NCI-H524 treated with DMSO at 0.1 percent for 48 hours (cell line): ENCODE data around the gene ZNF516.
A peak's percentile ranks its signal among the peaks of the same experiment; 100 is the strongest.

Source experiments
- DNase-seq: peaks from one replicate; lab custom pipeline; 2025; lab: John Stamatoyannopoulos, UW

ZNF516 gene

GRCh38 chr18:76506974-76507764, 12.1 kb upstream of the ZNF516 start:
- no peak for DNase-seq

DNA sequence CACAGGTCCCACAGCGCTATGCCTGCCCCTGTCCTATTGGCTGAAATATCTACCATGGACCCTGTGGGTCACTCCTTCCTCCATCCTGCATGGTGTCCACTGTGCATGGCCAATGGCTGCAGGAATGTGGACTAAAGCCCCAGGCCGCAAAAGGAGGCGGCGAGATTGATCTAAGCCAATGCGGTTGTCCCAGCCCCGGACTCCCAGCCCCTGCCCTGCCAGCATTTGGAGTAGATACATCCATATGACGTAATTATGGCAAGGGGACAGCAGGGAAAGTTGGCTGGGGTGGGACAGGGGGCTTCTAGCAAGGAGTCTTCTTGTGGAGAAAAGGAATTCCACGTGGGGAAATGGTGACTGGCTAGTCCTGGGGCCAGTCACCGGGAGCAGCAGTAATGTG, 11.4 kb upstream of the ZNF516 start:
- DNase-seq, result no peak

DNA sequence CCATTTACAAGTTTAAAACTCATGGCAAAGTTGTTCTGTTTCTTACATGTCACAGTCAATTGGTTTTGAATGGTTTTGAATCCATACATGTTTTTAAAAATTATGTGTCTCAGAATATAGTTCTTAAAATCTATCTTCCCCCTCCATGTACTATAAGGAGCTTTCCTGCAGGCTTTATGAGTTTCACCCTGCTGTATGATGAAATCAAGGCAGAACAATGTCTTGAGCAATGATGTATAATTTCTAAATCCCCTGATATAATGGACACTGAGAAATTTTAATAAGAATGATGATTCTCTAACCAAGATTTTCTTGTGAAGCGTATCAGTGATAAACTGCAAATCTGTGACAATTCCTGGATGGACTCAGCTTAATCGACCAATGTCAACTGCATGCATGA, 10.6 kb upstream of the ZNF516 start:
- no peak for DNase-seq

DNA sequence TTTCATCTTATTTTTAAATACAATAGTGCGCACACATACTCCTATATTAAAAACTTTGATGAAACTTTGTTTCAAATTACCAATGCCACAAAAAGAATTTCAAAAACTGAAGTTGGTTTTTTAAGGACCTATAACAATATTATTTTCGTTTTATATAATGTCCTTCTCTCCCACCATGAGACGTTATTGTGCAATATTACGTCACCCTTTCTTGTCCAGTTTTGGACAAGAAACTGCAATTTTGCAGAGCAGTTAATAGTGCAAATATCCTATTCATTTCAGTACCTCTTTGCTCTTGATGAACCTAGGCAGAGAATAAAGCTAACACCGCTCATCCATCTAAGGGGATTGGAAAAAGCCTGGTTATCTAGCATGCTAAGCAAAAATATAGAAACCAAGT, 9.7 kb upstream of the ZNF516 start:
- DNase-seq, result no peak

GRCh38 chr18:76503649-76504386, 8.8 kb upstream of the ZNF516 start:
- DNase-seq, result no peak

DNA sequence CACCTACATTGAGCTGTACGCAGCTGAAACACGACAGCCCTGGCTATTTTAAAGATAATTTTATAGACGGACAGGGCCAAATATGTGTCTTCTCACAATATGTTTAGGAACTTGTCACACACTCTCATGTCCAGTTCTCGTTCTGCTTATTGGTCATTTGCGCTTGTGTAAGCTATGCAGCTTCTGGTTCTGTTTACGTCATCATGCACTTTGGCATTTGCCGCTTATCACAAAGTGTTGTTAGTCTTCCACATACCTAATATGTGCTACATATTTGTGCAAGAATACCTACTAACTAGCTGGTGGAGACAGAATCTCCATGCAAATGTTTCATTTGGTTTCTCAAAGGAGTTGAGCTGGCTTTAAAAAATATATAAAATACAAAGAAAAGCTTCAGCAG, 7.5 kb upstream of the ZNF516 start:
- DNase-seq, result no peak

- no peak for DNase-seq
These were observed 4.7 kb upstream of the ZNF516 start for GRCh38 chr18:76499637-76500340.

GRCh38 chr18:76499021-76499420, 4.0 kb upstream of the ZNF516 start:
- no peak for DNase-seq

DNA sequence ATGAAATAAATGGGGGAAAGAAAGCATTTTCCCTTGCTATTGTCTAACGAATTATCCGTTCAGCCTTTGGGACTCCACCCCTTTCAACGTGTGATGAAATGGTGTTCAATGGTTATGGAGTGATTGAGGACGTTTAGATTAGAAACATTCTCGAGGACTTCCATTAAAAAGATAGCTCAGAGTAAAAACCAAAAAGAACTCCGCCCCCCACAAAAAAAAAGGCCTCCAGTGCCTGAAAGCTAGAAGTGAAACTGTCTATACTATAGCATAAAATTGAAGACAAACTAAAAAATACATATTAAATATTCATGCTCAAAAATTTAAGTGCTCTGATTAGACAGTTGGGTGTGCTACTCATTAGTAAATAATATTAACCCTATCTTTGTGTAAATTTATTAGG, 3.0 kb upstream of the ZNF516 start:
- no peak for DNase-seq

GRCh38 chr18:76497021-76497420, 2.0 kb upstream of the ZNF516 start:
- DNase-seq, result no peak

DNA sequence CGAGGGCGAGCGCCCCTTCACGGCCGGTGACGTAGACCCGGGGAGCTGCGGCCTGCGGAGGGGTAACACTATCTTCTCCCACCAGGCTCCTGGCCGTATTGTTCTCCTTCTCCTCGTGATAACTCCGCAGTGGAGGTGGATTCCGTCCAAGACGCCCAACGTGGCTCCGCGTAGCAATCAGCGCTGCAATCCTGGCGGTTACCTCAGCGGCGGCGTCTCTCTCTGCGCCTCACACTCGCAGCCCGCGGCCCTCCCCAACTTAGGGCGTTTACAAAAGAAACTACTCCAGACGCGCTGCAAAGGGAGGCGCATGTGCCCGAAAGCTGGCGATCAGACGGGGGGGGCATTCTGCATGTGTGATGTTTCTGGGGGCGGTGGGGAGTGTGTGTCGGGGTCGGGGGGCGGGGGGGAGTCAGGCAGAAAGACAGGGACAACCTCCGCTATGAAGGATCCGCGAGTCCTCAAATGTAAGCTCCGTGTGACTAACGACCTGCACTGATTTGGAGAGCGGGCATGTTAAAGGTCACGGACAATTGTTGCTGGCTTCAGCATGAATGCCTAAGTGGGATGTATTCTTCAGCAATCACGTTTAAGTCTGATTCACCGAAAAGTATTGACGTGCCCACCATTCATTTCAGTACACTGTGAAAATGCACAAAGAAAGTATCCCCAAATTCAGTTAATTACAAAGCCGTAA, 1.3 kb upstream of the ZNF516 start:
- no peak for DNase-seq

DNA sequence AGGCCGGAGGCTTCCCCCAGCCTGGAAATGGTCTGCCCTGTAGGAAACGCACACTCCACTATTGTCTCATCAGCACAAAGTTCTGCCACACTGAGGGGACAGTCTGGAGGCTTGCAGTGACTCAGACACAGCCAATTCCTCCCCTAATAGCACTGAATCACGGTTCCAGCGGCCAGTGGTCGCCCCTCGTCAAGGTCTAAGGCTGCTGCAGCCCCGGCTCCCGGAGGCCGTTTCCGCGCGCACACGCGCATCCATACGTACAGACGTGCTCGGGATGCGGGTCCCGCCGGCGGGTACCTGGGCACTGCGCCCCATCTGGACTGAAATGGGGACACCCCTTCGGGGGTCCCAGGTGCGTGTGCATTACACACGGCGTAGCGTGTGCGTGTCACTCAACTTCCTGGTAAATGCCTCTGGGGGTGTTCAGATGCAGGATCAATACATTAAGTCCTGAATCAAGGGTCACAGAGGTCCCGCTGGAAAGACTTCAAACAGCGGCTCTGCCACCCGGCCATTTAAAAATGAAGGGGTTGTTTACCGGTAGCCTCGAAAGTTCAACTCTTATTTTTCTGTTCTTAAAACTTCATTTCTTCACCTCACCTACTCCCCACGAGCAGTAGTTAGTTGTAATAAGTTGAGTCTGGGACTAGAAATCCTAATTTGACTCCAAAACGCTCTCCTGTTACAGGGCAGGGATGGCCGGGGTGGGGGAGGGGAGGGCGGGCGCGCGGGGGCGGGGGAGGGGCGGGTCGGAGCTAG, 572 bp upstream of the ZNF516 start:
- DNase-seq, result no peak

DNA sequence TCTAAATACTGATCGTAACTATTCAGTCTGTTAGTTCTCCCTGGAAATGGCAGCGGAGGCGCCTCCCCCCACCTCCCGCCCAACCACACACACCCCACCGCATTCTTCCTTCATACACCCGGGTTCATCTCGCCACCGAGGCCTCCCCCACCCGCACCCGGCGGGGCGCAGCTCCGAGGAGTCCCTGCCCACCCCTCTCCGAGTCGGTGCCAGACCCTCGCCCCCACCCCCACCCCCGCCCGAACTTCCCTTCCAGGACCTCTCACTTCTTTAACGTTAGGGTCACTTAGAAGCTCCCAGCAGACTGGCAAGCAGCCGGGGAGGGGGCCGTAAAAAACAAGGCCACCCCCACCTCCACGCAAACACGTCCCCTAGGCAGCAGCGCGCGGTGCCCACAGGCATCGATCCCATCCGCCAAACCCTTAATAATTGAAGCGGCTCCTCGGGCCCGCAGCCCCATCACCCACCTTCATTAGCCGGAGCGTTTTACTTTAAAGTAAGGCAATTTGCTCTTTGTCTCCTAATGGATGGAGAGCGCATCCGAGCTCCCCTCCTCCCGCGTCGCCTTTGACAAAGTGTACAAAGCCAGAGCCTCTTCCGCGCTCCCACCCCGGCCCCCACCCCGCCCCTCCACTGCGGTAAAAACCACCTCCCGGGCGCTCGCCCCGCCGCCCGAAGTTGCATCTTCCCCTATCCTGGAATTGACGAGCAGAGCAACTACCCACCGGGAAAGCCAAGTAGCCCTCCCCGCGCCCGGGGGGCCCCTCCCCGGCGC, 624 bp downstream of the ZNF516 start:
- DNase-seq, result no peak

DNA sequence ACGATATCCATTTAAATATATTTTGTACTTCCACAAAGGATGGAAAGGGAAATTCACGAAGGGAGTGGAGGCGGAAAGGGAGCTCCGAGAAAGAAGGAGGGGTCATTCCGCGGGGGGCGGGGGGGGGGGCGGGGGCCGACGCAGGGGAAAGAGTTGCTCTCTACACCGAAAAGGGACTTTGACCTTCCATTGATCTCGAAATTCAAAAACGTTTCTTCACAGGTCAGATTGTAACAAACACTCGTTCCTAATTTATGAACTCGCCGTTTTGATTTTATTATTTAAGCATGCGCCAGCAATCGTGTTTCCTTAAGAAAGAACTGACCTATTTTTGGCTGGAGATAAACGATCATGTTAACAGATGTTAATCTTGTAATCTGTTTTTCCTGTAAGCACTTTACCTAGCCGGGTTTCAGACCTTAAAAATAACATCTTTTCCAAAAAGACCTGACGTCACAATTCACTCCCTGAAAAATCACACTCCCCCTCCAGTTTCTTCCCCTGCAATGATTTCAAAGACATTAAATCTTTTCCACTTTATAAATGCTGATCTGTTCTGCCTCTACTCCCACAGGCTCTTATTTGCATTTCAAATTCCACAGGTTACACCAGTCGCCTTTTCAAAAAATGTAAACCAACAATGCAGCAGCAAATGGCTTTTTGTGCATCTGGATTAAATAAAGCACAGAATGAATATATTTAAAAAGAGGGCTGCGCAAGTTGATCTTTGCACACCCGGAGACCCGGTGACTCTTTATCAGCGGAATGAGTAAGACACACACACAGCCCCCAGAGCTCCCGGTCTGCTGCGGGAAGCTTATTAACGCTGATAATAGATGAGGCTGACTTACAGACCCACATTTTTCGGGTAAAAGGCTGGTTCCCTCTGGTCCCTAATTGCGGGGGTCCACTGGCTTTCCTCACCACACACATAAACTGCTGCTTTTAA, 1.6 kb downstream of the ZNF516 start:
- peak; percentile 54 for DNase-seq

- peak; percentile 86 for DNase-seq
These were observed 2.3 kb downstream of the ZNF516 start for GRCh38 chr18:76492669-76493212.

- no peak for DNase-seq
These were observed 3.0 kb downstream of the ZNF516 start for GRCh38 chr18:76491776-76492668.

GRCh38 chr18:76491473-76491775, 3.6 kb downstream of the ZNF516 start:
- DNase-seq, result no peak

DNA sequence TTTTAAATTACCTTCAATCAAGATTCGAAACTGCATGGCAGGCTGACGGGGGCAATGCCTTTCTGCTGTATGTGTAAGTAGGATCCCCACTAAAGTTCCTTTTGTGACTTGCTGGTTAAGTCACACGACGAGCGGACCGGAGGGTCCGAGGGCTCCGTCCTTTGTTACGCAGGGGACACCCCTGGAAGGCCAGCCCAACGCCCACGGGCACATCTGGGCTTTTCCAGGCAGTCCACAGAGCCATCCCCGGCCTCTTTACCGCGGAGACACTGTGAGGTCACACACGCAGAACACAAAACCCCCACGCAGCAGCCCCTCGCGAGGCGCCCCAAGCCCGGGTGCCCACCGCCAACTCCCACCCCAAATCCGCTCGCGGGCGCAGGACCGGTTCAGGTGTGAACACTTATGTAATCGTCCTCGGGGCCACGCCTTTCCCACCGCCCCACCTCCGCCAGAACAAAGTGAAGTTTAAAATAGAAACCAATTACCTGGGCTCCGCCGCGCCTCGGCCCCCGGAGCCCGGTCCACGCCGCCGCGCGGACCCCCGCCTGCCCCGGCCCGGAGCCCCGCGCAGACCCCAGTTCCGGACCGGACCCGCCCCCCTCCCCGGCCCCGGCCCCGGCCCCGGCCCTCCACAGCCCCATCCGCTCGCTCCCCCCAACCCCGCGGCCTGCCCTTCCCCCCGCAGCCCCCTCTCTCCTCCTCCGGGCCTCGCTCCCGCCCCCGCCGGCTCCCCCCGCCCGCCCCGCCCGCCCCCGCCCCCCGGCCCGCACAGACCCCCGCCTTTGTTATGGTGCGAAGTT, 4.2 kb downstream of the ZNF516 start:
- no peak for DNase-seq
